GM12874 (cell line): ENCODE measurements around the gene FGD2.

ENCODE experiments used
- CTCF ChIP-seq: IDR thresholded peaks from 2 replicates; pipeline ENCODE4 v1.5.1; 2011; ENCODE audit warnings: low read depth, mild to moderate bottlenecking, control low read depth, low read length, moderate library complexity; ENCODE audit not compliant: insufficient read depth

The FGD2 gene

DNA sequence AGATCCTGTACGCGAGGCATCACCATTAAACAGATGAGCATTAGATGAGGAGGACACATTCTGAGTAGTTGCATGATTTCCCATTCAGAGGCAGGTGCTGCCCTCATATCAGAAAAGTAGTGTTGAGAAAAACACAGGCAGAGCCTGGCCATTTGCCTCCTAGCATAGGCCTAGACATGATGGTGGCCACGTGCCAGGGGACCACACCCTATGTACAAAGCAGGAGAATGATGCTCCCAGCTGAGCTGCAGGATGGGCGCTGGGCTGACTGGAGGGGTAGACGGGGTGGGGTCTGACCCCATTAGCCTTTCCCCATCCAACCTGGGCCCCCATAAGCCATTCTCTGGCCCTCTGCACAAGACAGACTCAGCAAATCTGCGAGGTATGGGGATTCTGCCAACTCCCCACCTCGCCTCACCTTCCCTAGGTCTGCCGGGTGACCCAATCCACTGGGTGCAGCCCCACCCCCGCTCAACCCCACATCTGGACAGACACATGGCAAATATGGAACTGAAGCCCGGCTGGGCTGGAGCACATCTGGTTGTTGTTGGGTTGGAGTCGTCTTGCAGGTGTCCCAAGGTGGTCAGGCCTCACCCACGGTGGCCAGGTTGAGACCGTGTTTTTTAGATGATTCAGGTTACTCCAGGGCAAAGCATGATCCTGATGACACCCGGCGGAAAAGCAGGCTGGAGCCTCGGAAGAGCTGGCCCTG, 37.0 kb upstream of the FGD2 start:
- TF ChIP-seq CTCF: no peak

DNA sequence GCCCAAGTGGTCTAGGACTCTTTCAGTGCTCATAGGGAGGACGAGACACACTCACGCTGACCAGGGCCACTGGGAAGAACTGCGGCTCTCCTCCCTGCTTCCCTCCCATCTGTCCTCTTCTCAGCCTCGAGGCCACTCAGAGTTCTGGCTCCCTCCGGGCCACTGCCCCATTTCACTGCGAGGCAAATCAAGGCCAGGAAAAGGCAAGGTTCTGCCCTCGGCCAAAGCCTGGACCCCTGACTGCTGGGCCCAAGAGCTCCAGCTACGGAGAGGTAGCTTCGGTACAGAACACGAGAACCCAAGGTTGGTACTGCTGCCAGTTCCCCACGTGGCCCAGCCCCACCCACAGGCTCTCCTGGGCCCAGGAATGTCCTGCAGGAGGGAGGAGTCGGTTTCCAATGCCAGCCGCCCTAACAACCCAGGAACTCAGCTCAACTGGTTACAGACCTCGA, 36.2 kb upstream of the FGD2 start:
- no peak for TF ChIP-seq CTCF

DNA sequence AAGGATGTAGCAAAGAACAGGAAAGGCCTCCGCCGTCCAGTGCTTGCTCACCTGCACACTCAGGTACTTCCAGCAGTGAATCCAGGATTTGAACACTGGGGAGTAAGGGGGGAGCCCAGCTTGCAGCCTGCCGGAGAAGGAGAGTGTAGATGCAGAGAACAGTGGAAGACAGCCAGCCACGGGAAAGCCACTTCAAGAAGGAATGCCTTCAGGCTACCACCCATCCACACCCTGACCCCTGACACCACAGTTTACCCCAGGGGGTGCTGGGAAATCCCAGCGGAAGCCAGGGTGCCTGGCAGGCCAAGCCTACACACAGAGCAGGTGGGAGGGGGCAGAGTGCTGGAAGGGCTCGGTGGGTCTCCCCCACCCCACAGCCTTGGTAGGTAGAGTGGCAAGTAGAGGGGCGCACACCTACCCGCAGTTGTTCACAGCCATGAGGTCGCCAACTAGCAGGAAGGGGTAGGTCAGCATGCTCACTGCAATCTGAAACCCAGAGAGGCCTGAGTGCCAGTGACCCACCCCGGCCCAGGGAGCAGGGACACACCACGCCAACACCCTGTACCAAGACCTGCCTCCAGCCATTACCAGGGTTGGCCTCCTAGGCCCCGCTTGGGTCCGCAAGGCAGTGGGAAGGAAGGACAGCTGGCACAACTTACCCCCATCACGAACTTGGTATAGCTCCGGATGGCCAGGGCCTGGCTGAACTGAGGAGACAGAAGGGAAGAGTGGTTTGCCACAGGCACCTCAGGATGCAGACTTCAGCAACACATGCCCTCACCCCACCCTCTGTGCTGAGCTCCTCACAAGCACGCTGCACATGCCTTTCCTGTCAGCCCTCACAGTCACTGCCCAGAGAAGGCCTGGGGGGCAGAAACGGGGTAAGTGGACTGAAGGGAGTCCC, 35.2 kb upstream of the FGD2 start:
- TF ChIP-seq CTCF: no peak

- no peak for TF ChIP-seq CTCF
These were observed 34.3 kb upstream of the FGD2 start for GRCh38 chr6:36970892-36971842.

- no peak for TF ChIP-seq CTCF
These were observed 33.4 kb upstream of the FGD2 start for GRCh38 chr6:36971921-36972673.

DNA sequence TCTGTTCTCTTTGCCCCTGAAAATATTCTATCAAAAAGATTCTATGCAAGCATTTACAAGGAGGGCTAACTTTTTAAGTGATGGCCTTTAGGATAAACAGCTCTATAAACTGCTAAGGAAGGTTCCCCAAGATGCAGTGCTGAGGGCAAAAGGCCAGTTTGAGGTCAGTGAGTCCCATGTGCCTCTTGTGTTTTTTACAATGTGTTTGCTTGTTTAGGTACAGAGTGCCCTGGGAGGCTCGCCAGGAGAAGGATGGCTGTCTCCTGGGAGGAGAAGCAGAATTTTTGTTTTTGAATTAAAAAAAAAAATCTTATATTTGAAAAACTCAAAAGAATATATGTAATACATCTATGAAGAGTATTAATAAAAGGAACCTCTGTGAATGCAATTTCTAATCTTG, 32.3 kb upstream of the FGD2 start:
- no peak for TF ChIP-seq CTCF
